Activated naive CD8-positive, alpha-beta T cell treated with anti-CD3 and anti-CD28 coated beads, Interleukin-2, amount 10 ng/mL, durations not matched to agents 7 days and 5 days (primary cell): Measurements from ENCODE around the gene TLR5. TPM values are rescaled to one million over a fixed set of nuclear protein-coding genes. Genes with fewer than 3 reads are reported as not detected.

ENCODE experiments used
- ATAC-seq: fragments of 150-1000 bp; cut with Tn5 transposase; one replicate; pipeline ENCODE4 v1.10.0; 2021; ENCODE audit warnings: low read depth, moderate library complexity
- POLR2A ChIA-PET: fragments of 350-600 bp; sonication (Branson Sonifier 250); formaldehyde crosslinking; loops from one replicate; lab custom pipeline; 2021; ENCODE audit warnings: antibody characterized with exemption; lab: Charles Lee
- DNase-seq: peaks from one replicate; pipeline ENCODE4 v3.0.0; 2021
- H3K27ac Mint-ChIP-seq: one replicate; pipeline ENCODE4 v1.8.0; 2022; ENCODE audit warnings: mild to moderate bottlenecking, mixed read lengths
- H3K27me3 Mint-ChIP-seq: one replicate; pipeline ENCODE4 v1.8.0; 2022; ENCODE audit warnings: mild to moderate bottlenecking, moderate library complexity, mixed read lengths
- H3K36me3 Mint-ChIP-seq: one replicate; pipeline ENCODE4 v1.8.0; 2021; ENCODE audit warnings: mild to moderate bottlenecking, mixed read lengths
- H3K4me1 Mint-ChIP-seq: one replicate; pipeline ENCODE4 v1.8.0; 2021; ENCODE audit warnings: mixed read lengths
- H3K4me3 Mint-ChIP-seq: one replicate; pipeline ENCODE4 v1.8.0; 2022; ENCODE audit warnings: mild to moderate bottlenecking, moderate library complexity, mixed read lengths
- H3K9me3 Mint-ChIP-seq: one replicate; pipeline ENCODE4 v1.8.0; 2021; ENCODE audit warnings: mixed read lengths
- total RNA-seq, 2 experiments: library from RNA; stranded (reverse); gene quantifications; one replicate each; pipeline ENCODE4 v1.2.3, GENCODE V29; 2021

TLR5 gene
- total RNA-seq, 2 experiments from 2014 or later, result 0.28 to 1.8 TPM

- Mint-ChIP-seq H3K36me3 (no peaks in the 10 kb centered on the region), H3K4me3 (no peak overlapping the region), H3K9me3 (no peaks in the 10 kb centered on the region), H3K27me3 (peaks cover 11% of the 10 kb centered on the region), H3K4me1 (no peaks in the 10 kb centered on the region), H3K27ac (no peak overlapping the region)
- no peak for ATAC-seq
- POLR2A ChIA-PET, result no interaction called here
- no peak for DNase-seq
These were observed 83.5 kb downstream of the TLR5 start for GRCh38 chr1:223059526-223059925.

Other genes starting within 250 kb of the TLR5 start
- gene SUSD4, start 220.9 kb upstream of the TLR5 start, total RNA-seq, result under 1 TPM in 1 of 2 experiments, not detected in 1; 0.17 TPM